PC-9 (cell line): Measurements from ENCODE around the gene AFAP1L2. TPM values are rescaled to one million over a fixed set of nuclear protein-coding genes. Genes with fewer than 3 reads are reported as not detected.

Source experiments
- BruUV-seq: library from RNA; stranded (reverse); fragments of 400-500 nt; replicated peaks from 2 replicates; lab custom pipeline; 2021; lab: Mats Ljungman, UMichigan
- CTCF ChIA-PET: fragments of 300-600 bp; sonication (Branson Sonifier 250); formaldehyde crosslinking; loops from one replicate; lab custom pipeline; 2022; ENCODE audit warnings: antibody characterized with exemption; lab: Charles Lee
- POLR2A ChIA-PET: fragments of 300-600 bp; sonication (Branson Sonifier 250); formaldehyde crosslinking; loops from one replicate; lab custom pipeline; 2022; ENCODE audit warnings: antibody characterized with exemption; ENCODE audit not compliant: unreplicated experiment; lab: Charles Lee
- DNase-seq, 2 experiments: peaks; one replicate each; pipeline versions ENCODE4 v3.0.0 to v3.0.0-alpha.2; 2015 to 2022; ENCODE audit warnings: mixed read lengths in 1 of 2
- H2AFZ ChIP-seq: fragments of 200-600 bp; sonication (generic); 2 replicates; pipeline ENCODE4 v1.8.1; 2017; ENCODE audit warnings: antibody characterized with exemption
- H3F3A ChIP-seq: fragments of 200-600 bp; sonication (generic); 2 replicates; pipeline ENCODE4 v1.8.1; 2017; ENCODE audit warnings: antibody characterized with exemption, mild to moderate bottlenecking, low read depth; ENCODE audit not compliant: insufficient read depth
- H3K27ac ChIP-seq: fragments of 200-600 bp; sonication (generic); 2 replicates; pipeline ENCODE4 v1.6.1; 2016; ENCODE audit warnings: mixed run types
- H3K27me3 ChIP-seq: fragments of 200-600 bp; sonication (generic); 2 replicates; pipeline ENCODE4 v1.6.1; 2016; ENCODE audit warnings: low read depth, mixed run types; ENCODE audit not compliant: insufficient read depth
- H3K36me3 ChIP-seq: fragments of 200-600 bp; sonication (generic); 2 replicates; pipeline ENCODE4 v1.6.1; 2016; ENCODE audit warnings: low read depth, mixed run types
- H3K4me1 ChIP-seq: fragments of 200-600 bp; sonication (generic); replicated peaks from 2 replicates; pipeline ENCODE4 v1.6.1; 2016; ENCODE audit warnings: mixed run types; ENCODE audit not compliant: insufficient read depth
- H3K4me2 ChIP-seq: fragments of 200-600 bp; sonication (generic); 2 replicates; pipeline ENCODE4 v1.6.1; 2017; ENCODE audit warnings: mixed run types
- H3K4me3 ChIP-seq: fragments of 200-600 bp; sonication (generic); 2 replicates; pipeline ENCODE4 v1.6.1; 2016; ENCODE audit warnings: mixed run types
- H3K79me2 ChIP-seq: fragments of 200-600 bp; sonication (generic); 2 replicates; pipeline ENCODE4 v1.6.1; 2017; ENCODE audit warnings: low read depth, mixed run types
- H3K9me2 ChIP-seq: fragments of 200-600 bp; sonication (generic); 2 replicates; pipeline ENCODE4 v1.8.1; 2017; ENCODE audit warnings: mild to moderate bottlenecking; ENCODE audit not compliant: insufficient read depth
- H3K9me3 ChIP-seq: fragments of 200-600 bp; sonication (generic); 2 replicates; pipeline ENCODE4 v1.8.1; 2016; ENCODE audit warnings: low read depth; ENCODE audit not compliant: insufficient read depth
- H4K20me1 ChIP-seq: fragments of 200-600 bp; sonication (generic); 2 replicates; pipeline ENCODE4 v1.8.1; 2017; ENCODE audit not compliant: insufficient read depth
- EZH2 ChIP-seq: fragments of 200-600 bp; sonication (generic); IDR thresholded peaks from 2 replicates; pipeline ENCODE4 v1.8.0; 2017; ENCODE audit warnings: antibody characterized with exemption, low read depth
- intact Hi-C: fragments of 100-400 bp; cut with micrococcal nuclease; formaldehyde crosslinking; loops from one replicate; pipeline ENCODE4 v1.10.0; 2022; ENCODE audit not compliant: unreplicated experiment
- total RNA-seq: library from RNA; stranded (reverse); gene quantifications from 2 replicates; pipeline ENCODE4 v1.2.3, GENCODE V29; 2021
- TF ChIP-seq, protein P1 (sequence below): fragments of 200-600 bp; sonication (generic); conservative IDR thresholded peaks from 2 replicates; pipeline ENCODE4 v1.6.1; 2017; ENCODE audit warnings: mixed run types, antibody characterized with exemption, mild to moderate bottlenecking, moderate library complexity

Gene AFAP1L2
- total RNA-seq, 1 experiment from 2014 or later = 35.4 TPM

- intact Hi-C loops = no loop called here
- H3K27ac ChIP-seq = no peak overlapping the region
- no peak for DNase-seq
- no peak overlapping the region for H3K4me3 ChIP-seq
- BruUV-seq = no TSS peak
- H3K4me2 ChIP-seq = no peak overlapping the region
- no peak overlapping the region for H2AFZ ChIP-seq
- TF ChIP-seq, protein P1, sequence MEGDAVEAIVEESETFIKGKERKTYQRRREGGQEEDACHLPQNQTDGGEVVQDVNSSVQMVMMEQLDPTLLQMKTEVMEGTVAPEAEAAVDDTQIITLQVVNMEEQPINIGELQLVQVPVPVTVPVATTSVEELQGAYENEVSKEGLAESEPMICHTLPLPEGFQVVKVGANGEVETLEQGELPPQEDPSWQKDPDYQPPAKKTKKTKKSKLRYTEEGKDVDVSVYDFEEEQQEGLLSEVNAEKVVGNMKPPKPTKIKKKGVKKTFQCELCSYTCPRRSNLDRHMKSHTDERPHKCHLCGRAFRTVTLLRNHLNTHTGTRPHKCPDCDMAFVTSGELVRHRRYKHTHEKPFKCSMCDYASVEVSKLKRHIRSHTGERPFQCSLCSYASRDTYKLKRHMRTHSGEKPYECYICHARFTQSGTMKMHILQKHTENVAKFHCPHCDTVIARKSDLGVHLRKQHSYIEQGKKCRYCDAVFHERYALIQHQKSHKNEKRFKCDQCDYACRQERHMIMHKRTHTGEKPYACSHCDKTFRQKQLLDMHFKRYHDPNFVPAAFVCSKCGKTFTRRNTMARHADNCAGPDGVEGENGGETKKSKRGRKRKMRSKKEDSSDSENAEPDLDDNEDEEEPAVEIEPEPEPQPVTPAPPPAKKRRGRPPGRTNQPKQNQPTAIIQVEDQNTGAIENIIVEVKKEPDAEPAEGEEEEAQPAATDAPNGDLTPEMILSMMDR = no peak
- TF ChIP-seq EZH2 = no peak
- peaks cover 22% of the 10 kb centered on the region for H3K4me1 ChIP-seq
- H3K79me2 ChIP-seq = peaks cover 15% of the 10 kb centered on the region; the same call in 1 of the 2 replicates
- no peaks in the 10 kb centered on the region for H3K9me2 ChIP-seq
- H3K36me3 ChIP-seq = no peaks in the 10 kb centered on the region
- POLR2A ChIA-PET = no interaction called here
- CTCF ChIA-PET = no interaction called here
- H4K20me1 ChIP-seq = no peaks in the 10 kb centered on the region
- H3K27me3 ChIP-seq = no peaks in the 10 kb centered on the region
- H3F3A ChIP-seq = peaks cover 2% of the 10 kb centered on the region; the same call in 1 of the 2 replicates
- H3K9me3 ChIP-seq = no peaks in the 10 kb centered on the region
These were observed 19.7 kb downstream of the AFAP1L2 start for GRCh38 chr10:114384601-114385000.

DNA sequence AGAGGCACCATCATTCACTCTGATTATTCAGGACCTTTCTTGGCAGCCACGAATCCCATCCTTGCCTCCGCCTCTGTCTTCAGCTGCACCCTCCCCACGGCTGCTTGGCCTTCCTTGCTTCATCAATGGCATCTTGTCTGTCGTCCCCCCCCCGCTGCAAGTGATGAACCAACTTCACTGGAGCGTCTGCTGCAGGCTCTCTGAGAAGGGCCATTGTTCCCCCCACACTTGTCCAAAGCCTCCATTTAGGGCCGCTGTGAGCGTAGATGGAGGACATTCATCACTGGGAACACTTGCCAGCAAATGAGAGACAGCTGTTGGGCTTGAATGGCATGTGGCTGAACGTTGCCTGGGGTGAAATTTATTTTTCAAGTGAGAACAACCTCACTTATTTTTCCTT lies 20.1 kb downstream of the AFAP1L2 start:
- TF ChIP-seq, protein P1 = no peak
- no peak for TF ChIP-seq EZH2
- no peak for DNase-seq
- Histone ChIP-seq H3K27me3 (no peaks in the 10 kb centered on the region), H3K4me1 (peaks cover 18% of the 10 kb centered on the region), H3K27ac (no peak overlapping the region), H3K9me3 (no peaks in the 10 kb centered on the region), H3K9me2 (no peaks in the 10 kb centered on the region), H3K79me2 (peaks cover 15% of the 10 kb centered on the region; the same call in 1 of the 2 replicates), H3K4me2 (no peak overlapping the region), H2AFZ (no peak overlapping the region), H4K20me1 (no peaks in the 10 kb centered on the region), H3K36me3 (no peaks in the 10 kb centered on the region), H3F3A (no peaks in the 10 kb centered on the region), H3K4me3 (no peak overlapping the region)
- BruUV-seq = no TSS peak
- intact Hi-C loops = no loop called here
- CTCF ChIA-PET = no interaction called here
- POLR2A ChIA-PET = no interaction called here

DNA sequence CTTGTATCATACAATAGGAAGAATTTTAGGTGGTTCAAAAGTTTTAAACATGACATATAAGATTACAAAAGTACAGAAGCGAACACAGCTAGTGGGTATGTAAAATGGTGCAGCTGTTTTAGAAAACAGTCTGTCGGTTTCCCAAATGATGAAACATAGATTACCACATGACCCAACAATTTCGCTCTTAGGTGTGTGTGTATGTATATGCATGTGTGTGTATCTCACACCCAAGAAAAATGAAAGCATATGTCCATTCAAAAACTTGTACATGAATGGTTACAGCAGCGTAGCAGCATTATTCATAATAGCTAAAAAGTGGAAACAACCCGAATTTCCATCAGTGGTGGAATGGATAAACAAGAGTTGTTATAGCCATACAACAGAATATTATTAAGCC lies 23.5 kb downstream of the AFAP1L2 start:
- Histone ChIP-seq H3K9me2 (no peaks in the 10 kb centered on the region), H4K20me1 (no peaks in the 10 kb centered on the region), H3F3A (no peaks in the 10 kb centered on the region), H3K4me3 (no peak overlapping the region), H3K9me3 (no peaks in the 10 kb centered on the region), H3K4me2 (no peak overlapping the region), H3K27me3 (no peaks in the 10 kb centered on the region), H3K36me3 (no peaks in the 10 kb centered on the region), H3K27ac (no peak overlapping the region), H3K4me1 (peaks cover 9% of the 10 kb centered on the region; the same call in 1 of the 2 replicates), H2AFZ (no peak overlapping the region), H3K79me2 (no peaks in the 10 kb centered on the region)
- intact Hi-C loops = no loop called here
- POLR2A ChIA-PET = no interaction called here
- no peak for TF ChIP-seq EZH2
- TF ChIP-seq, protein P1 = no peak
- CTCF ChIA-PET = no interaction called here
- no peak for DNase-seq
- no TSS peak for BruUV-seq
